ENCODE results near the gene IFT43. TPM values are rescaled to one million over a fixed set of nuclear protein-coding genes. Genes with fewer than 3 reads are reported as not detected.

The IFT43 gene
- total RNA-seq, 1 donor from 2014 or later, result 33.8 TPM

DNA sequence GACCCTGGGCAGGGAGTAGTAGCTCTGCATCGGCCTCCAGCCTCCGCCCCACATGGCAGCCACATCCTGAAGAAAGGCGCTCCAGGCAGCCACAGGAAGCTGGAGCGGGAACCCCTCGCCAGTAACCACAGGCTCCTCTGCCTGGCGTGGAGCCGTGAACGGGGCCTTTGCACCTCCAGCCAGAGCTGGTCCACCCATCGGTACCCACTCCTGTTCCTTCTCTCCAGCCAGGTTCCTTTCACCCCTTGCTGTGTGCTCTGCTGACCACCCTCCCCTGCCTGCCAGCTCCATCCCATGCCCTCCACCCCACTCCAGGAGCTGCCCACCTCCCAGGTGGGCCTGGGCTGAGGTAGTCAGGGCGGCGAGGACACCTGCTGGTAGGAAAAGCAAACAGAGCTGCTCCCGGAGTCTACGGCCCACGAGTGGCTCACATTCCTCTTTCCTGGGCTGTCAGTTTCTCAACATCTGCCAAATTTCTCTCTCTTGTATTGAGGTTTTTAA, 6.4 kb upstream of the IFT43 start:
- intact Hi-C loops (cut with DNase I), result loop anchor here (10.0 kb wide), 1 partner anchor 384 kb away; no protein-coding TSS in a partner anchor
- ATAC-seq (no peak), DNase-seq (ENCODE audit: low spot score) (no peak)

- ATAC-seq, result peak; percentile 6
These were observed 5.7 kb upstream of the IFT43 start for GRCh38 chr14:75979648-75980565.

DNA sequence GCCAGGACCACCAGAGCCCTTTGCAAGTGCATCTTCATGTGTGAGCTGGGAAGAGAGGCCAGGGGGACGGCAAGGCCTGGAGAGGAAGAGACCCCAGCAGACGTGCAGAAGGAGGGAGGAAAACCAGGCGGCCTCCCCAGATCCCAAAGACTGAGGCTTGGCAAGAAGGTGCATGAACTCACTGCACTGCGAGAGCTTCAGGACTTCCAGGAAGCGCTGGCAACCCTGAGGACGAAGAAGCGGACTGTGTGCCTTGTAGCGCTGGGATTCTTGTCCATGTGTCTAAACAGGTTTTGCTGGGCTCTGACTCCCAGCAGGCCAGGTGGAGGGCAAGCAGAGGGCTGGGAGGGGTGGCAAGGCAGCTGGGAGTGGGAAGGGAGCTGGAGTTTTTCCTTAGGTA, 4.7 kb upstream of the IFT43 start:
- DNase-seq (ENCODE audit: low spot score) (no peak), ATAC-seq (no peak)
- intact Hi-C loops (cut with DNase I), result loop anchor here (5.0 kb wide), 1 partner anchor 269 kb away; no protein-coding TSS in a partner anchor

More at GRCh38 chr14:75979648-75980565, 5.7 kb upstream of the IFT43 start:
- intact Hi-C loops (cut with DNase I), result loop anchor here (5.0 to 10.0 kb wide), 2 partner anchors 268 to 385 kb away; no protein-coding TSS in a partner anchor
- DNase-seq (ENCODE audit: low spot score), result peak; percentile 71

GRCh38 chr14:75981426-75982265, 3.9 kb upstream of the IFT43 start, which contains the start of gene TGFB3:
TSS of gene TGFB3 (minus strand) at chr14:75981995. CDS start at chr14:75980893, 1,102 bp downstream.
- ATAC-seq, result peak; percentile 84
- intact Hi-C loops (cut with DNase I), result loop anchor here (5.0 kb wide), 1 partner anchor 269 kb away; no protein-coding TSS in a partner anchor
- peak; percentile 84 for DNase-seq (ENCODE audit: low spot score)

DNA sequence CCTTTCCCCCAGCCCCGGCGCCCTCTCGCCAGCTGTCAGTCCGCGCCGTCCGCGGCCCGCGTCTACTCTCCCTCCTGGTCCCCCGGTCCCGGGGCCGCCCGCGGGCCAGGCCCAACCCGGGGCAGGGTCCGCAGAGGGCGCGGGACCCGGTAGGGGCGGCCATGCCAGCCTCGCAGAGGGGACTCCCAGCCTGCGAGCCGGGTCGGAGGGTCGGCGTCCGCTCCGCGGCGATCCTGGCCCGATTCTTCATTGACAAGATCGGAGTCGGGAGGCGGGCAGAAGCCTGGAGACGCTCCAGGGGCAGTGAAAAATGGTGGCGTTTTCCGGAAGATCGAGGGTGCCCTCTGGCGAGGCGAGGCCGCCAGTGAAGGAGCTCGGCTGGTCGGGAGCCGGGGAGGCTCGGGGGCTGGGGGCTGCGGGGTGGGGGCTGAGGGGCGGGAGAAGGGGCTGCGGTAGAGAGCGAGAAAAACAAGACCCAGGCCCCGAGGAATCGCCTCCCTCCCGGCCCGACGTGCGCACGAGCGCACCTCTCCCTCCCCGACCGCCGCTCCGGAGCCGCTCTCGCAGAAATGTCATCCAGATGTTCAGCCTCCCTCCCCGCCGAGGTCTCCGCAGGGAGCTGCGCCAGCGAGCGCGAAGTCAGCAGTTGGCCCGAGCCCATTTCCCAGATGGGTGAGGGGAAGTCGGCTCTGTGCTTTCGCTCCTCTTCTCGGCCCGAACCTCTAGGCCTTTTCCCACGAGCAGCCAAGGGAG, 3.1 kb upstream of the IFT43 start:
- DNase-seq (ENCODE audit: low spot score), result peak; percentile 93
- ATAC-seq, result peak; percentile 62
- intact Hi-C loops (cut with DNase I), result loop anchor here (5.0 kb wide), 1 partner anchor 270 kb away; no protein-coding TSS in a partner anchor

- intact Hi-C loops (cut with DNase I), result loop anchor here (5.0 kb wide), 1 partner anchor 271 kb away; no protein-coding TSS in a partner anchor
- ATAC-seq (no peak), DNase-seq (ENCODE audit: low spot score) (no peak)
These were observed 2.6 kb upstream of the IFT43 start for GRCh38 chr14:75983019-75983358.

DNA sequence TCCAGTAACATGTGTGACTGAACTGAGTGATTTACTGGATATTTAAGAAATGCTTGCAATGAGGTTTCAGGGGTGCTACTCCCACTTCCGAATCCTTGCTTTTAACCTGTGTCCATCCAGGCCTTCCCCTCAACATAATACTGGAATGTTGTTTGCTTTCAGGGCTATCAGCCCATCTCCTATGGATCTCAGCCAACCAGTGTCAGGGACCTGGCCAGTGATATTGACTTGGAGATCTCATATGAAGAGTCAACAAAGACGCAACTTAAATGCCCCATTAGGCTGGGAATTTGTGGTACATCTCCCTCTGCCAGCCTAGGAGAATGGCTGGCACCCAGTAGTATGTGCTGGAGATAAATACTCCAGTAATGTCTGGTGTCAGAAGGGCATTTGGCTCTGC, 889 bp upstream of the IFT43 start:
- no peak for ATAC-seq
- intact Hi-C loops (cut with DNase I), result loop anchor here (5.0 kb wide), 1 partner anchor 272 kb away; no protein-coding TSS in a partner anchor
- DNase-seq (ENCODE audit: low spot score), result no peak

GRCh38 chr14:75986439-75986765, 839 bp downstream of the IFT43 start:
- DNase-seq (ENCODE audit: low spot score) (no peak), ATAC-seq (no peak)
- intact Hi-C loops (cut with DNase I), result no loop called here

- DNase-seq (ENCODE audit: low spot score) (no peak), ATAC-seq (no peak)
- intact Hi-C loops (cut with DNase I), result no loop called here
These were observed 1.8 kb downstream of the IFT43 start for GRCh38 chr14:75987201-75987970.

- ATAC-seq, result peak; percentile 72
- intact Hi-C loops (cut with DNase I), result no loop called here
- no peak for DNase-seq (ENCODE audit: low spot score)
These were observed 3.6 kb downstream of the IFT43 start for GRCh38 chr14:75989134-75989533.

DNA sequence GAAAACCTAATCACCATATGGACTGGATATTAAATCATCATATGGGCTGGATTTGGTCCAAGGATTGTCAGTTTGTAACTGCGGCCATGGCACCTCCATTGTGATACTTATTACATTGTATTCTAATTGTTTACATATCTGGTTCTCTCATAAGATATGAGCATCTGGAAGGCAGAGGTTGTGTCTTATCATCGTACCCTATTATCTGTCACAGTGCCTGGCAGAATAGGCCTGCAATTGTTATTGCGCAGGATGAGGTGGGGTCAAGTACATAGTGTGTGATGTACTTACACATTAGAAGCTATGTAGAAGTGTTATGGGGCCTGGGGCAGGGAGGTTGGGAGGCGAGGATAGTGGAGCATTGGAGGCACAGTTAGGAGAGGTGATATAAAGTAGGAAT, 4.7 kb downstream of the IFT43 start:
- DNase-seq (ENCODE audit: low spot score), result no peak
- no peak for ATAC-seq
- intact Hi-C loops (cut with DNase I), result no loop called here

DNA sequence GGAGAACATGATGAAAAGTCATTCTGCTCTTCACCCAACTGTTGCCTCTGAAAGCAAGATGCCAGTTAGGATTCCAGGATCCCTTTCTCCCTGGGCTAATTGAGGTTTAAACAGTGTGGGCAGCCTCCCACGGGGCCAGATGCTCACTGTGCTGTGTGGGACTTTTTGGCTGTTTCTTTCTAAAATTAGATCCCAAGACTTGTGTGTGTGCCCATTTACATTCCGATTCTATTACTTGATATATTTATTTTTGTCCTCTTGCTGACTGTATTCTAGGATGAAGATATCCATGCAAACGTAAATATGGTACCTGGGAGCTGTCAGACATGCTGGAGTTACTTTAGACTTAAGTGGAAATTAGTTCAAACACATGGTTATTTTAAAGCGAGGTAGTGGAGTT, 6.2 kb downstream of the IFT43 start:
- DNase-seq (ENCODE audit: low spot score) (no peak), ATAC-seq (no peak)
- intact Hi-C loops (cut with DNase I), result no loop called here

GRCh38 chr14:75993567-75994041, 8.0 kb downstream of the IFT43 start:
- ATAC-seq (no peak), DNase-seq (ENCODE audit: low spot score) (no peak)

DNA sequence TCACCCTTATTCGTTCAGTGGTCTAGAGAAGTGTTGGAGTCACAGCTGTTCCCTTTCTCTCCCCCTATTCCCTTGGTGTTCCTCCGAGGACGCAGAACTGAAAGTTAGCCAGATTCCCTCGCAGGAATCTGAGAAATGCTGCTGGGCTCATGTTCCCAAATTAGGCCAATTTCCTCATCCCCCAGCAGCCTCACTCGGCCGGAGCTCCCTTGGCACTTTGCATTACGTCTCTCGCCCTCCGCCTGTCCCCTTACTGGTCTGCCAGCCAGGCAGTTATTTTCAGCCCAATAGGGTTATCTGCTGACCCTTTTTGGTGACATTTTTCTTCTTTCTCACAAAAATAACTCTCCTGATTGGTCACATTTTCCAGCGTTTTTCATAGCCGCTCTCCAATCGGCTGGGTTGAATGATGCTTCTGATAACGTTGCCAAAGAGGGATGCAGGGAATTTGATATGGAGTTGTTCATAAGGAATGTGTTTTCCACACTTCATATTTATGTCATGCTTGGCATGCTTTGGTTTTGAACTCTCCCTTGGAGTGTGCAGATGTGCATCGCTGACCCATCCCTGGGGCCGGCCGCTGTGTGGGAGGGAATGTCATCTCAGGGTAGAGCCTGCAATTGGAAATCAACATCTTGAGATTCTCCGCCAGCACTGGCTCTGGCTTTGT, 9.9 kb downstream of the IFT43 start:
- DNase-seq (ENCODE audit: low spot score) (no peak), ATAC-seq (peak; percentile 86)
- intact Hi-C loops (cut with DNase I), result no loop called here

More at GRCh38 chr14:75993567-75994041, 8.0 kb downstream of the IFT43 start:
- intact Hi-C loops (cut with DNase I), result no loop called here

GRCh38 chr14:75996488-75996887, 10.9 kb downstream of the IFT43 start:
- intact Hi-C loops (cut with DNase I), result no loop called here
- DNase-seq (ENCODE audit: low spot score) (no peak), ATAC-seq (no peak)

DNA sequence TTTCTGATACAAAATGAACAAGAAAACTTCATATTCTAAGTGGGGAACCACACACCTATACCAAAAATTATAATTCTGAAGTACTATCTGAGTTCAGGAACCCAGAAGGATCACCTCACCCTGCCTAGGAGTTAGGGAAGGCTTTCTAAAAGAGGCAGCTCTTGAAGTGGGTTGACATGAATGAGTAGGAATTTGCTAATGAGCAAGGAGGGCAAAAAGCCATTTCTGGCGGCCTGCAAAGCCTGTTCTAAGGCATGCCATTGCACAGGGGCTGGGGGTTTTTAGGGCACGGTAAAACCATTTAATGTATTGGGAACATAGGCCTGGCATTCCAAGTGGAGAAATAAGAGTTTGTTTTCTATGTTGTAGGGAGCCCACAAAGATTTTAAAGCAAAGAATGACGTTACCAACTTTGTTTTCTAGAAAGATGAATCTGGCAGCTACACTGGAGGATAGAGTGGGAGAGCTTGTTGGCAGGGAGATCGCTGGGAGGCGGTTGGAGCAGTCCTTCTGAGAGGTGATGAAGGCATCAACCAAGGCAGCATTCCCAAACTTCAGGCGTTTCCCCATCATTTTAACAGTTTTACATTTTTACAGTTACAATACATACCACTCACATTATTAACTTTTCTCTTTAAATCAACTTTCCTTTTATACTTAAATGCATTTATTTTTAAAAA, 14.1 kb downstream of the IFT43 start:
- DNase-seq (ENCODE audit: low spot score) (no peak), ATAC-seq (no peak)
- intact Hi-C loops (cut with DNase I), result no loop called here

GRCh38 chr14:76002383-76002782, 16.8 kb downstream of the IFT43 start:
- intact Hi-C loops (cut with DNase I), result no loop called here
- DNase-seq (ENCODE audit: low spot score) (no peak), ATAC-seq (no peak)
